Endothelial cell of umbilical vein (primary cell): ENCODE data around the gene TCF7.

ENCODE experiments used
- JUN ChIP-seq: IDR thresholded peaks from 2 replicates; pipeline ENCODE4 v1.6.1; 2011; ENCODE audit warnings: borderline replicate concordance, low read depth; ENCODE audit not compliant: insufficient read length, insufficient read depth
- TF ChIP-seq, protein P1 (sequence below), 2 donors: IDR thresholded peaks; 1 replicate in 1 of 2; 2 replicates in 1 of 2; pipeline ENCODE4 v1.5.1; 2011; ENCODE audit warnings: low read length in 2 of 2, mild to moderate bottlenecking in 2 of 2, moderate library complexity in 2 of 2, control low read depth in 1 of 2, inconsistent platforms in 1 of 2, low read depth in 1 of 2; ENCODE audit not compliant: insufficient read depth in 1 of 2; ENCODE audit errors: extremely low read depth in 1 of 2

DNA sequence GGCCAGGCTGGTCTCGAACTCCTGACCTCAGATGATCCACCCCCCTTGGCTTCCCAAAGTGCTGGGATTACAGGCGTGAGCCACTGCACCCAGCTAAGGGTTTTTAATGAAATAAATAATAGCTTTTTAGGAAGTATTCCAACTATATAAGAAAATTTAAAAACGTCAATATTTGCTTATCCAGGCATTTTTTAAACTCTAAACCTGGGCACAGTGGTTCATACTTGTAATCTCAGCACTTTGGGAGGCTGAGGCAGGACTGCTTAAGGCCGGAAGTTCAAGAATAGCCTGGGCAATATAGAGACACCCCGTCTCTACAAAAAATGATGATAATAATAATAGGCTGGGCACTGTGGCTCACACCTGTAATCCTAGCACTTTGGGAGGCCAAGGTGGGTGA is 48.1 kb downstream of the TCF7 start:
- TF ChIP-seq JUN: no peak
- TF ChIP-seq, protein P1, sequence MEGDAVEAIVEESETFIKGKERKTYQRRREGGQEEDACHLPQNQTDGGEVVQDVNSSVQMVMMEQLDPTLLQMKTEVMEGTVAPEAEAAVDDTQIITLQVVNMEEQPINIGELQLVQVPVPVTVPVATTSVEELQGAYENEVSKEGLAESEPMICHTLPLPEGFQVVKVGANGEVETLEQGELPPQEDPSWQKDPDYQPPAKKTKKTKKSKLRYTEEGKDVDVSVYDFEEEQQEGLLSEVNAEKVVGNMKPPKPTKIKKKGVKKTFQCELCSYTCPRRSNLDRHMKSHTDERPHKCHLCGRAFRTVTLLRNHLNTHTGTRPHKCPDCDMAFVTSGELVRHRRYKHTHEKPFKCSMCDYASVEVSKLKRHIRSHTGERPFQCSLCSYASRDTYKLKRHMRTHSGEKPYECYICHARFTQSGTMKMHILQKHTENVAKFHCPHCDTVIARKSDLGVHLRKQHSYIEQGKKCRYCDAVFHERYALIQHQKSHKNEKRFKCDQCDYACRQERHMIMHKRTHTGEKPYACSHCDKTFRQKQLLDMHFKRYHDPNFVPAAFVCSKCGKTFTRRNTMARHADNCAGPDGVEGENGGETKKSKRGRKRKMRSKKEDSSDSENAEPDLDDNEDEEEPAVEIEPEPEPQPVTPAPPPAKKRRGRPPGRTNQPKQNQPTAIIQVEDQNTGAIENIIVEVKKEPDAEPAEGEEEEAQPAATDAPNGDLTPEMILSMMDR (IDR thresholded peaks at IDR 0.05; ENCODE audit: extremely low read depth in 1 of 2, insufficient read depth in 1 of 2, low read depth in 1 of 2, low read length in 2 of 2): no peak
